IPS-11a (cell line): ENCODE measurements around the gene TDG.
"Not testable (repeated sequence)": the region's sequence is repeated elsewhere in the genome, so short reads cannot be mapped to it uniquely, and the experiment has no call there.

Experiments used
- H3K4me3 ChIP-seq: one replicate; pipeline ENCODE4 v1.5.1; 2013; ENCODE audit warnings: low read depth, low read length, control low read depth

TDG gene

DNA sequence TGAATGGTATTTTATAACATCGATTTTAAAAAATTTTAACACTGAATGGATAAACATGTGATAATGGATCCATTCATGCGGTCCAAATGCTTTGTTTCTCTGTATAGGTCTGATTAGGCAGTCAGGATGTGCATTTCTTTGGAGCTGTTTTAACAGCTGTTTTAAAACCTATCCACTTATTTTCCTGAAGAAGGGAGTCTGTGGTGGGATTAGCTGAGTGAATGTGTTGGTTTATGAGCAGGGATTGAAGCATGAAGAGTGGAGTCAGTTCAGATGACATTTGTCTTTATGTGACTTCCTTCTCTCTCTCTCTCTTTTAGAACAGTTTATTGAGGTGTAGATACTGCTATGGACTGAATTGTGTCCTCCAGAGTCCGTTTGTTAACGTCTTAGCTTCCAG is 46.7 kb downstream of the TDG start:
- H3K4me3 ChIP-seq, result no peak overlapping the region

DNA sequence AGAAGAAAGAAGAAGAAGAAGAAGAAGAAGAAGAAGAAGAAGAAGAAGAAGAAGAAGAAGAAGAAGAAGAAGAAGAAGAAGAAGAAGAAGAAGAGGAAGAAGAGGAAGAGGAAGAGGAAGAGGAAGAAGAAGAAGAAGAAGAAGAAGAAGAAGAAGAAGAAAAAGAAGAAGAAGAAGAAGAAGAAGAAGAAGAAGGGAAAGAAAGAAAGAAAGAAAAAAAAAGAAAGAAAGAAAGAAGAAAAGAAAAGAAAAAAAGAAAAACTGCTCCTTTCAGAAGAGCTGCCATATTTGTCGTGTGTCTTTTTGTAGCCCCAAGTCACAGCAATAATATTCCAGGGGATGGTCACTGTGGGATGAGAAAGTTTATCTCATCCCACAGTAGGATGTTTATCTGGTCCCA is 56.2 kb downstream of the TDG start:
- H3K4me3 ChIP-seq, result not testable (repeated sequence)

DNA sequence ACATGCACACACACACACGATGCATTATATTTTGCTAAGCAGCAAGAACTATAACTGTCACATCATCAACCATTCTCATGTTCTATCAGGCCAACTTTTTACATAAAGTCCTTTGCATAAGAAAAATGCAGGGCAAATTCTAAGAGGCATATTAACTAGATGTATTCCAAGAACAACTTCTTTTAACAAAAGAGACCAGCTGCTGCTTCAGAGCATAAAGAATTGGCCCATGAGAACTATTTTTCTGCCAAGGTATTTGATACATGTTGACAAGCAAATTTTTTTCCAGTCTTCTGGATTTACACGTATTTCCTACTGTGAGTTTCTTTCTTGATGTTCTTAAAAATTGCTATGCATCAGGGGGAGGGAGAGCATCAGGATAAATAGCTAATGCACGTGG is 57.1 kb downstream of the TDG start:
- no peak overlapping the region for H3K4me3 ChIP-seq

DNA sequence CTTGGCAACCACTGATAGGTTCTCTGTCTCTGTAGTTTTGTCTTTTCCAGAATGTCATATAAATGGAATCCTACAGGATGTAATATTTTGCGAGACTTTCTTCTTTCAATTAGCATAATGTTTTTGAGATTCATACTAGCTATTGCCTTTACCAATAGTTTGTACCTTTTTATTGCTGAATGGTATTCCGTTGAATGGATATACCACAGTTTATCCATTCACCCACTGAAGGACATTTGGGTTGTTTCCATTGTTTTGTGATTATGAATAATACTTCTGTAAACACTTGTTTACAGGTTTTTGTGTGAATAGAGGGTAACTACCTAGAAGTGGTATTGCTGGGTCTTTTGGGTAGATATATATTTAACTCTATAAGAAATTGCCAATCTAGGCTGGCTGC is 58.0 kb downstream of the TDG start:
- H3K4me3 ChIP-seq, result no peak overlapping the region

DNA sequence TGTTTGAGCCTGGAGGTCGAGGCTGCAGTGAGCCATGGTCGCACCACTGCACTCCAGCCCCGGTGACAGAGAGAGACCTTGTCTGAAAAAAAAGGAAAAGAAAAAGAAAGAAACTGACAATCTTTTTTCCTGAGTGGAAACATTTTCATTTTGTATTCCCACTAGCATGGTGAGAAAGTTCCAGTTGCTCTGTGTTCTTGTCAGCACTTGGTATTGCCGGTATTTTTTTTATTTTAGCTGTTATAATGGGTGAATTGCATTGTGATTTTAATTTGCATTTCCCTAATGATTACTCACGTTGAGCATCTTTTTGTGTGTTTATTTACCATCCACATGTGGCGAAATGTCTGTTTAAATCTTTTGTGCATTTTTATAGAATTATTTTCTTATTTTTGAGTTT is 58.7 kb downstream of the TDG start:
- H3K4me3 ChIP-seq, result no peak overlapping the region

DNA sequence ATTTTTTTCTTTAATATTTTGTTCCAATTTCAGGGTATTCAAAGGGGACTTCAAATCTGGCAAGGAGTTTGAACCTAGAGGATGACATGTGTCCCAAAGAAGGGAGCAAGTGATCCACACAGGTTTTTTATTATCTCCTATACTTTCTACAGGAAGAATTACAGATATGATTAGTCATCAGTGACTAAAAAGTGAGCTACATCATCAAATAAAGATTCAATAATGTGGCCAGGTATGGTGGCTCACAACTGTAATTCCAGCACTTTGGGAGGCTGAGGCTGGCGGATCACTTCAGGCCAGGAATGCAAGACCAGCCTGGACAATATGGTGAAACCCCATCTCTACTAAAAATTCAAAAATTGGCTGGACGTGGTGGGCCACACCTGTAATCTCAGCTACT is 60.1 kb downstream of the TDG start:
- no peak overlapping the region for H3K4me3 ChIP-seq

DNA sequence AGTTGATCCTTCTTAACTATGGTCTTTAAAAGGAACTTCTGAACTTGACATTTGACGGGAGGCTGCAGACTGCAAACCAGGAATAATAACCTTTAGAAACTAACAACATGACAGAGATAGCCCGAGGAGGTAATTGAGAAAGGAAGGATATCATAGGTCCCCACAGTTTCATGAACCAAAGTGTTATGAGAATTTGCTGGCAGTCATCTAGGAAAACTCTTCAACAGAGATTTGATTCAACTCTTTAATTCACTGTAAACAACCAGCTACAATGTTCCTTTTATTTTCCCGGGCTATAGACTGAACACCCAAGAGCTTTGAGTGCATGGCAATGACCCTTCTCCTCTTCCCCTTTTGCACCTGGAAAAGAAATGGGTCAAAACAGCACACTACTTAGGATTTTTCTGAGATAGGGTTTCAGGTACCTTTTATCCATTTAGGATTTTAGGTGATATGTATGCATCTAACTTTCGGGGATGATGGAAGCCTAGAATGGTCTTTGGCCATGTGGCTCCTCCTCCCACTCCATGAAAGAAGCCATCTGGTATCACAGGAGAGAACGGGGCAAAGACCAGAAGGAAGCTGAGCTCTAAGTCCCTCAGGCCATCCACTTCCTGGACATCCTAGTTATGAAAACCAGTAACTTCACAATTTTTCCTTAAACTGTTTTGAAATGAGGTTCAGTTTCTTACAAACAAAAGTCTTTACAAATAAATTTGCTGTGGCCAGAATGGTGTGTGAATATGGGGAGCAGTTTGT is 61.3 kb downstream of the TDG start:
- no peak overlapping the region for H3K4me3 ChIP-seq

DNA sequence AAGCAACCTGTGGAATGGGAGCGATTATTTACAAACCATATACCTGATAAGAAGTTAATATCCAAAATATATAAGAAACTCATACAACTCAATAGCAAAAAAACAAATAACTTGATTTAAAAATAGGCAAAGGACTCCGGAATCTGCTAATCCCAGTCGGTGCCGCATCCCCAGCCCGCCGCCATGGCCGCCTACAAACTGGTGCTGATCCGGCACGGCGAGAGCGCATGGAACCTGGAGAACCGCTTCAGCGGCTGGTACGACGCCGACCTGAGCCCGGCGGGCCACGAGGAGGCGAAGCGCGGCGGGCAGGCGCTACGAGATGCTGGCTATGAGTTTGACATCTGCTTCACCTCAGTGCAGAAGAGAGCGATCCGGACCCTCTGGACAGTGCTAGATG is 64.9 kb downstream of the TDG start:
- not testable (repeated sequence) for H3K4me3 ChIP-seq

DNA sequence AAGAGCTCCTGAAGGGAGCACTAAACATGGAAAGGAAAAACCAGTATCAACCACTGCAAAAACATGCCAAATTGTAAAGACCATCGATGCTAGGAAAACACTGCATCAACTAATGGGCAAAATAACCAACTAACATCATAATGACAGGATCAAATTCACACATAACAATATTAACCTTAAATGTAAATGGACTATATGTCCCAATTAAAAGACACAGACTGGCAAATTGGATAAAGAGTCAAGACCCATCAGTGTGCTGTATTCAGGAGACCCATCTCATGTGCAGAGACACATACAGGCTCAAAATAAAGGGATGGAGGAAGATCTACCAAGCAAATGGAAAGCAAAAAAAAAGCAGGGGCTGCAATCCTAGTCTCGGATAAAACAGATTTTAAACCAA is 70.5 kb downstream of the TDG start:
- H3K4me3 ChIP-seq, result not testable (repeated sequence)
